GM18951 (cell line): ENCODE results near the gene TCF23.

ENCODE experiments used
- POLR2A ChIP-seq: IDR thresholded peaks from 4 replicates; pipeline ENCODE4 v1.6.1; 2011; ENCODE audit warnings: mild to moderate bottlenecking; ENCODE audit not compliant: insufficient read length, insufficient read depth; ENCODE audit errors: extremely low read depth
- in situ Hi-C: fragments of 300-500 bp; cut with MboI; formaldehyde crosslinking; loops from one replicate; pipeline ENCODE4 v1.12.0; 2022; ENCODE audit warnings: low sequenced_read_pairs, mixed read lengths, inconsistent platforms; ENCODE audit not compliant: unreplicated experiment

Gene TCF23

DNA sequence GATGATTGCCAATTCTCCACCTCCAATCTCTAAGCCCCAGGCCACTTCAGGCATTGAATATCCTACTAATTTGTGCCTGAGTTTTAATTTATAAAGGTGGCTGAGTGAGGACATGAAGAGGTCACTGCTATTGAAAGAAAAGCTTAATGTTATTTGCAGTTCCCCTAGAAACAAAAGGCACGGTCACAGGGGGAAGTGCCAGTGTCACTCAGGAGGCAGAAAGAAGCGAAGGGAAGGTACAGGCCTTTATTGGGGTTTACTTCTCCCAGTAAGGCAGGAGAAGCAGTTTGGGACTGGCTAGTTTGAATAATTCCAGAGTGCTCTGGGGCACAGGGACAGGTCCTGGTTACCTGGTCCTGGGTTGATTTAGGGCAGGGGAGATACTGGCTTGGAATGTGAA, 26.9 kb upstream of the TCF23 start:
- TF ChIP-seq POLR2A: no peak
- in situ Hi-C loops: no loop called here

DNA sequence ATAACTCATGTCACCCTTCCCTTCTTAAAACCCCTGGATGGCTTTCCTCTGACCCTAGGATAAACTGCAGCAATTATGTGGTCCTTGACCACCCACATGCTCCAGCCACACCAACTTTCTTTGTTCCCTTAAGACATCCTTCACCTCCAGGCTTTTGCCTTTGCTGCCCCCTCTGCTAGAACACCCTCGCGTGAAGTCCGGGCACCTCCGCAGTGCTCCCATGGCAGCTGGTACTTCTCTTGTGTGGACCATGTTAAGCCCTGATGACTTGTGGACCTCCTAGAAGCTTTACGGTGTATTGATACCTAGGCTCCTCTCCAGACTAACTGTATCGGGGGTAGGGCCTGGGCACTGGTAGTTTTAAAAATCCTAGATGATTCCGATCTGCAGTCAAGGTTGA, 26.0 kb upstream of the TCF23 start:
- no peak for TF ChIP-seq POLR2A
- in situ Hi-C loops: no loop called here

DNA sequence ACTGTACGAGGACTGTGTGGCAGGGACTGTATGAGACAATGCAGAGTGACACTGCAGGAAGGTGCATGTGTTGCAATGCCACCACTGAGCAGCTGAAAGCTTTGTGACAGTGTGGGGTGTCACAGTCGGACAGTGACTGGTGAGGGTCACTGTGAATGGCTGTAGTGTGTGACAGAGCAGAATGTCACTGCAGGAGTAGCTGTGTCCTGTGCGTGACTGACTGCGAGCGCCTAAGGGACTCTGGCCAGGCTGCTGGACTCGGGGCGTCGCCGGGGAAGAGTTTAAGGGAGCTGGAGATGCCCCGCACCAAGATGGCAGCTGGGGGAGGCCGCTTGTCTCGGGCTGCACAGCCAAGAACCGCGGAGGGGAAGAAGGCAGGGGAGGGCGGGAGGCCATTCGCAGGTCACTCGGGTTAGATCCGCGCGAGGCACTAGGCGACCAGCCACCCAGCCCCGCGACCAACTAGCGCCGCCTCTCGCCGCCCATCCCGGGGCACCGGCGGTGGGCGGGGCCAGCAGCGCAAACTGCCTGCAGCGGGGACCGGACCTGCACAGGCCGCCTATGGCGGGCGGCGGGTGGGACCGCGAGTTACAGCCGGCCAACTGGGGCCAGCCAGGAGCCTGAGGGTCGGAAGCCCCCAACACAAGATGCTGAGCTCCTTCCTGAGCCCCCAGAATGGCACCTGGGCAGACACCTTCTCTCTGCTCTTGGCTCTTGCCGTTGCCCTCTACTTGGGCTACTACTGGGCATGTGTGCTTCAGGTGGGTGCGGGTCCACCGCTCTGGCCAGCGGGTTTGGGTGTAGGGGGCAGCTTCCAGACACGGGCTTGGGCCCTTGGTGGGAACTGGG, 25.3 kb upstream of the TCF23 start, which contains the start of gene ABHD1:
TSS of gene ABHD1 (plus strand) at position 514 of the 849 bp plus-strand sequence. CDS start at position 648, 134 bp downstream.
- in situ Hi-C loops: no loop called here

DNA sequence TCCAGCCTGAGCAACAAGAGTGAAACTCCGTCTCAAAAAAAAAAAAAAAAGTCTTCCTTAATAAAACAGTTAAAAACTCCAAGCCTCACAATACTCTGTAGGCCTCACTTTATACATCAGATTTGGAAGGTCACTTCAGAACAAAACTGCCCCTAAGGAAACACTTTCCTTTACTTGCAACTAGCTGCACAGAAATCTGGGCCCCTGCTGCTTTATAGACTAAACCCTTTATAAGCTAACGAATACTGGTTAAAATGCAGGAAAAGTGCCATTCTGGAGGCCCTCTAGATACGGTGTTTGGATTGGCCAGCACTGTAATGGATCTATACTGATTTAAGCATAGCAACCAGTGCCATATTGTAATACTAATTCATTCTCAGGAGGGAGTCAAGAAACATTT, 23.7 kb upstream of the TCF23 start:
- in situ Hi-C loops: no loop called here
- no peak for TF ChIP-seq POLR2A

More for the DNA sequence above, 25.3 kb upstream of the TCF23 start, which contains the start of gene ABHD1:
- no peak for TF ChIP-seq POLR2A

DNA sequence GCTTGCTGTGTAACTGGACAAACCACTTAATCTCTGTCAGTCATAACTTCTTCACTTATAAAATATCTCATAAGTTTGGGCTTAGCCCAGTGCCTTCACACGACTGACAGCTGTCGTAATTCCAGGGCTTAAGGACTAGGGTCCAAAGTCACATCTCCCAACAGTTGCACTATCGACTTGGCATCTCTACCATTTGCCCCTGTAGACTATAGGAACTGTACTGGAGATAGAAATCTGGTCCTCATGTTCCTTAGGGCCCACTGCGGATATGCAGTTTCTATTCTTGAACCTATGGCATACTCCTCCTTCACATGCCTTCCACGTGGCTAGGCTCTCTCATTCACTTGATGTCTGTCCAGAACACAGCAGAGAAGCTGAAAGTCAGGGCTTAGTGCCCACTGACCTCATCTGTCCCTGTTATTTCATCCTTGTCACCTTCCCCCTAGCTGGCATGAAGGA, 22.5 kb upstream of the TCF23 start:
- in situ Hi-C loops: no loop called here
- TF ChIP-seq POLR2A: no peak

DNA sequence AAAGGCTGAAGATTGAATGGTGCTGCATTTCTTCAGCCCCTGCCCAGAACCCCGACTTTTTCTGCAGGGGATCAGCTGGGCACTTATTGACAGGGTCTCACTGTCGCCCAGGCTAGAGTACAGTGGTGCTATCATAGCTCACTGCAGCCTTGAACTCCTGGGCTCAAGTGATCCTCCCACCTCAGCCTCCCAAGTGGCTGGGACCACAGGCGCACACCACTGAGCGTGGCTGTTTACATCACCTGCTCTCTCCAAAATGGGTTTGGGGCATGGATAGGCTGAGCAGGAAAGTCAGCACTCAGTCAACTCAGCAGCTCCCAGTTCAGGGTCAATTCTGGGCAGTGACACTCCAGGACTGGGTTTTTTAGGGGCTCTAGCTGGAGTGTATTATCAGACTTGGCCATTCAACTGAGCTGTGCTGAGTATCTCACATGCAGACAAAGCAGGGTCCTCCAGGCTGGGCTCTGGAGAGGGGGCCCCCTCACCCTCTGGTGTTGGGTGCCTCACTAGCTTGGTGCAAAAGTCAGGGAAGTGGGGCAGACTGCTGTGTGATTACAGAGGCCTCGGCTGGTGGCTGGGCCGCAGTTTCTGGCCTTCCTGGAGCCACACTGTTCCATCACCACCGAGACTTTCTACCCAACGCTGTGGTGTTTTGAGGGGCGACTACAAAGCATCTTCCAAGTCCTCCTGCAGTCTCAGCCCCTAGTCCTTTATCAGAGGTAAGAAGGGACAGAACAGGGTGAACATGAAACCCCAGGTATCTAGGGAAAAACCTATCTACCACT, 20.7 kb upstream of the TCF23 start:
- TF ChIP-seq POLR2A: no peak
- in situ Hi-C loops: no loop called here

DNA sequence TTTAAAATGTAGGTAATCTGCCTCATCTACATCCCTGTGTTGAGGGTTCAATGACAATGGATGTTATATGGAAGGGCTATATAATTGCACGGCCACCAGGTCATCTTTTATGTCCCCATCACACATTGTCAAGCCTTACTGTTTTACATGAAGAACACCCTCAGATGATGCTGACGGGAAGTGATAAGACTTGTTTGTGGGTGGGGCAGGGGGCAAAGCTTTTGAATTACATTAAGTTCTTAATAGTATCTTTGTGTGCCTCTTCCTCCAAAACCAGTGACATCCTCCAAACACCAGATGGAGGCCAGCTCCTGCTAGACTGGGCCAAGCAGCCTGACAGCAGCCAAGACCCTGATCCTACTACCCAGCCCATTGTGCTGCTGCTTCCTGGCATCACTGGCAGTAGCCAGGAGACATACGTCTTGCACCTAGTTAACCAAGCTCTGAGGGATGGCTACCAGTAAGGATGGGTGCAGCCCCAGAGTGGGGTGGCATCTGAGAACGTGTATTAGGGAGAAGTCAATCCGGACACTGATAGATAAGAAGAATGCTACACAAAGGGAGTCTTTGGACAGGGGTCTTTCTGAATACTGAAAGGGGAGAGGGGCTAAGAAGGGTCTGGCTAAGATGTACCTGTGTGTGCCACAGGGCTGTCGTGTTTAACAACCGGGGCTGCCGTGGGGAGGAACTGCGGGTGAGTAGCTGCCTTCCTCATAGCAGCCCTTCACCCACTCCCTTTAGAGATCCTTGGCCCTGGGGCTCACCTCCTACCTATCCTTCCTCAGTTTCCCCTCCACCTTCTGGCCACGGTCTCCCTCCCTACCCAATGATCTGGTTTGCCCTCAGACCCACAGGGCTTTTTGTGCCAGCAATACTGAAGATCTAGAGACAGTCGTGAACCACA, 19.9 kb upstream of the TCF23 start:
- no peak for TF ChIP-seq POLR2A
- in situ Hi-C loops: no loop called here

DNA sequence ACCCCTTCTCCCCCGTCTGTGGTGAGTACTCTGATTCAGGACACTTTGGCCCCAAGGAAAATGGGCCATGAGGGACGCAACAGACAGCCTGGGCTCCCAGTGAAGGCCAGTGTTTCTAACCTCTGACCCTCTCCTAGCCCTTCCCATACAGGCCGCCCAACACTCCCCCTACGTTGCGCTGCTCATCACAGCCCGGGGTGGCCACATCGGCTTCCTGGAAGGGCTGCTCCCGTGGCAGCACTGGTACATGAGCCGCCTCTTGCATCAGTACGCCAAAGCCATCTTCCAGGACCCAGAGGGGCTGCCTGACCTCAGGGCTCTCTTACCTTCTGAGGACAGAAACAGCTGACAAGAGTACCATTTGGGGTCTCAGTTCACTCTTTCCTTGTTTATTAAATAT, 18.4 kb upstream of the TCF23 start:
- in situ Hi-C loops: no loop called here
- TF ChIP-seq POLR2A: no peak

DNA sequence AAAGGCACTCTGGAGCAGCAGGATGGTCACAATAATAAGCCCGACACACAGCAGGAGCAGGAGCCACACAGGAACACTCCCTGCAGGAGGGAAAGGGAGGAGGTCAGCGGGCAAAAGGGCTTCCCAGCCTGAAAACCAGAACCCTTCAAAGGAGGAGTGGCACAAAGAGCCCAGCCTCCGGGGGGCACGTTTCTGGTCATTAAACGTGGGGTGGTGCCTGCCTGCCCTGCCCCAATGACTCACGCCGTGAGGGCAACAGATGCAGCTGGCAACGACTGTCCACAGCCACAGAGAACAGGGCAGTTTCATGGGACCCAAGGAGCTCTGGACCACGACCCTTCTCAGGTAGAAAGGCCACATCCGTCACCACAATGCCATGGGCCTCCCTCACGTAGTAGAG, 17.4 kb upstream of the TCF23 start:
- TF ChIP-seq POLR2A: no peak
- in situ Hi-C loops: no loop called here

DNA sequence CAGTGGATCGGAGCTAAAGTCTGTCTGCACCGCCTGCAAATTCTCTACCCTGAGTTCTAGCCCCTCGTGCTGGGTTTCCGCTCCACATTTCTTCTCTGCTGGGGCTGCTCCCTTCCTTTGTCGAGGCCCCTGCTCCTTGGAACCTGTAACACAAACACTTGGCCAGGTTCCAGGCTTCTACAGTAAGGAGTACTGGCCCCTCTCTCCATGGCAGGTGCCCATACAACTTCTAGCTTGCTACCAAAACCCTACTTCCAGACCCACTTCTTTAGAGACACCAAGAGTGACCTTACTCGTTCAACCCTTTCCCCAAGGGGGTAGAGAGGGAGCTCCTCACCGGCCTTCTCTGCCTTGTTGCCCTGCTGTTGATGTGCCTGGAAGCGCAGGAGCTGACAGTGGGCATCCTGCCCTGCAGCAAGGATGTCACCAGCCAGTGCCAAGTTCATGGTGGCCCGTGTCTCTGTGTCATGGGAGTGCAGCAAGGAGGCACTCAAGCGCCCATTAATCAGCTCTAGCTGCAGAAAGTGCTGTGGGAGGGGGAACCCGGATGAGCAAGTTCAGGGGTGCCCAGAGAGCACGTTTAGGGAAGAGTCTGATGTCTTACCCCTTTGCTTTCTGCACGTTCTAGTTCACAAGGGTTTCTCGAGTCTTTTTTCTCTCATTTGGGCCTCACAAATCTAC, 15.5 kb upstream of the TCF23 start:
- no peak for TF ChIP-seq POLR2A
- in situ Hi-C loops: no loop called here

DNA sequence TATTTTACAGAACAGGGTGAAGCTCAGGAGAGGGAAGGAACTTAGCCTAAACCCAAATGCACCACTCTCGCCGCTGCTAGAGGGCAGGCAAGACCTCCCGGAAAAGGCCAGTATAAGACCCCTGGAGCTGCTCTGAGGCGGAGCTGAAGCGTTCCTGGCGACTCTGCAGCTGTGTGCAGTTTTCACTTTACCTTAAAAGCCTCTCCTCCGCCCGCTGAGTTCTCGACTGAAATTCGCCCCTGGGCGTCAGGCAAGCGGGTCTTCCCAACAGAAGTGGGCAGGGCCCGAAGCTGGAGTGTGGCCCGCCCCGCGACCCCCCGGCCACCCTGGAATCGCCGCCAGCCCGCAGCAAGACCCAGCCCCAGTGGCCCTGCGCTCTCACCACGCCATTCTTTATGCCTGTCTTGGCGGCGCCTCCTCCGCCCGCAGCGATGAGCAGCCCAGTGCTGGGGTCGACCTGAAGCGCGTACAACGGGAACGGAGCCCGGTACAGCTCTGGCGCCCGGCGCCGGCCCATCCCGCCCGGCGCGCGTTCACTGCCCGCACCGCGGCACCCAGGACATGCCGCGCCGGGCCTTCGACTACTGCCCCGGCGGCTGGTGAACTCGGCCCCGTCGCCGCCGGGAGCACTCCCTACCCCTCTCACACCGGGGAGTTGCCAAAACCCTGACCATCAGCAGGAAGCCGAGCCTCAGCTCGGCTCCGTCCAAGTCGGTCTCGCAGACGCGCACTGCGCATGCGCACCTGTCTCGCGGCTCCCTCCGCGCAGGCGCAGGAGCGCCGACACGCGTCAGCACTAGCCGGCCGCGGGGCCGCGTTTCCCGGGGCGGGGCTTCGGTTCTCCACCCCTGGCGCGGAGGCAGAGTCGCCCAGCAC, 14.7 kb upstream of the TCF23 start, which contains the start of gene PREB:
TSS of gene PREB (minus strand) at position 732 of the 876 bp plus-strand sequence. CDS start at position 517, 215 bp downstream.
- in situ Hi-C loops: no loop called here

More for the DNA sequence above, 14.7 kb upstream of the TCF23 start, which contains the start of gene PREB:
- peak; percentile 95 for TF ChIP-seq POLR2A
